Bronchial epithelial cell (primary cell): ENCODE results near the gene GTF2F2. TPM values are rescaled to one million over a fixed set of nuclear protein-coding genes. Genes with fewer than 3 reads are reported as not detected.

ENCODE experiments used
- DNase-seq: peaks from one replicate; pipeline ENCODE4 v3.0.0-alpha.2; 2010; ENCODE audit warnings: low read depth
- FAIRE-seq: peaks from 2 replicates; lab custom pipeline; 2011; peaks lifted over from hg19 to GRCh38; lab: Jason Lieb, UNC
- H3K27me3 ChIP-seq: 2 replicates; pipeline ENCODE4 v1.5.1; 2011; ENCODE audit warnings: low read length; ENCODE audit not compliant: control insufficient read depth, insufficient read depth
- H3K36me3 ChIP-seq: 2 replicates; pipeline ENCODE4 v1.5.1; 2011; ENCODE audit warnings: low read length; ENCODE audit not compliant: control insufficient read depth, insufficient read depth
- H3K4me3 ChIP-seq: 2 replicates; pipeline ENCODE4 v1.5.1; 2011; ENCODE audit warnings: mild to moderate bottlenecking, low read depth, low read length, control low read depth
- CTCF ChIP-seq: IDR thresholded peaks from 2 replicates; pipeline ENCODE4 v1.5.1; 2011; ENCODE audit warnings: mild to moderate bottlenecking, moderate library complexity, low read length, control low read depth, inconsistent platforms; ENCODE audit not compliant: insufficient read depth, severe bottlenecking
- total RNA-seq: library from RNA; depleted of rRNA; stranded (reverse); fragments of >200 nt; gene quantifications from 2 replicates; pipeline ENCODE4 v1.2.1, GENCODE V29; 2014

GTF2F2 gene
- total RNA-seq, 1 donor from 2014 or later, result 42.4 TPM

GRCh38 chr13:45328661-45329111 is 208.4 kb downstream of the GTF2F2 start:
- TF ChIP-seq CTCF, result no peak
- no peak overlapping the region for H3K4me3 ChIP-seq
- DNase-seq (no peak), FAIRE-seq (no peak)
- no peaks in the 10 kb centered on the region for H3K36me3 ChIP-seq
- no peaks in the 10 kb centered on the region for H3K27me3 ChIP-seq

- no peak overlapping the region for H3K4me3 ChIP-seq
- no peak for FAIRE-seq
- no peak for DNase-seq
- no peaks in the 10 kb centered on the region for H3K36me3 ChIP-seq
- TF ChIP-seq CTCF, result no peak
- H3K27me3 ChIP-seq, result no peaks in the 10 kb centered on the region
These were observed 210.9 kb downstream of the GTF2F2 start for GRCh38 chr13:45331123-45331619.

GRCh38 chr13:45331692-45332035 is 211.4 kb downstream of the GTF2F2 start:
- FAIRE-seq (no peak), DNase-seq (no peak)

GRCh38 chr13:45332036-45332830 is 211.9 kb downstream of the GTF2F2 start:
- TF ChIP-seq CTCF, result no peak
- DNase-seq (peak; percentile 85), FAIRE-seq (no peak)
- Histone ChIP-seq H3K27me3 (no peaks in the 10 kb centered on the region), H3K36me3 (peaks cover 4% of the 10 kb centered on the region), H3K4me3 (no peak overlapping the region)

More at GRCh38 chr13:45331692-45332035, 211.4 kb downstream of the GTF2F2 start:
- TF ChIP-seq CTCF, result no peak
- Histone ChIP-seq H3K27me3 (no peaks in the 10 kb centered on the region), H3K36me3 (peaks cover 3% of the 10 kb centered on the region), H3K4me3 (no peak overlapping the region)

GRCh38 chr13:45332831-45333219 is 212.5 kb downstream of the GTF2F2 start:
- no peaks in the 10 kb centered on the region for H3K27me3 ChIP-seq
- no peak for TF ChIP-seq CTCF
- H3K36me3 ChIP-seq, result peaks cover 4% of the 10 kb centered on the region
- FAIRE-seq, result no peak
- no peak for DNase-seq
- no peak overlapping the region for H3K4me3 ChIP-seq
